HG02678 (cell line): Measurements from ENCODE around the gene ENO2.

Source experiments
- ATAC-seq: cut with Tn5 transposase; IDR thresholded peaks from one replicate; pipeline ENCODE4 v1.9.1; 2021; ENCODE audit warnings: mild to moderate bottlenecking, moderate library complexity; ENCODE audit not compliant: unreplicated experiment

ENO2 gene

DNA sequence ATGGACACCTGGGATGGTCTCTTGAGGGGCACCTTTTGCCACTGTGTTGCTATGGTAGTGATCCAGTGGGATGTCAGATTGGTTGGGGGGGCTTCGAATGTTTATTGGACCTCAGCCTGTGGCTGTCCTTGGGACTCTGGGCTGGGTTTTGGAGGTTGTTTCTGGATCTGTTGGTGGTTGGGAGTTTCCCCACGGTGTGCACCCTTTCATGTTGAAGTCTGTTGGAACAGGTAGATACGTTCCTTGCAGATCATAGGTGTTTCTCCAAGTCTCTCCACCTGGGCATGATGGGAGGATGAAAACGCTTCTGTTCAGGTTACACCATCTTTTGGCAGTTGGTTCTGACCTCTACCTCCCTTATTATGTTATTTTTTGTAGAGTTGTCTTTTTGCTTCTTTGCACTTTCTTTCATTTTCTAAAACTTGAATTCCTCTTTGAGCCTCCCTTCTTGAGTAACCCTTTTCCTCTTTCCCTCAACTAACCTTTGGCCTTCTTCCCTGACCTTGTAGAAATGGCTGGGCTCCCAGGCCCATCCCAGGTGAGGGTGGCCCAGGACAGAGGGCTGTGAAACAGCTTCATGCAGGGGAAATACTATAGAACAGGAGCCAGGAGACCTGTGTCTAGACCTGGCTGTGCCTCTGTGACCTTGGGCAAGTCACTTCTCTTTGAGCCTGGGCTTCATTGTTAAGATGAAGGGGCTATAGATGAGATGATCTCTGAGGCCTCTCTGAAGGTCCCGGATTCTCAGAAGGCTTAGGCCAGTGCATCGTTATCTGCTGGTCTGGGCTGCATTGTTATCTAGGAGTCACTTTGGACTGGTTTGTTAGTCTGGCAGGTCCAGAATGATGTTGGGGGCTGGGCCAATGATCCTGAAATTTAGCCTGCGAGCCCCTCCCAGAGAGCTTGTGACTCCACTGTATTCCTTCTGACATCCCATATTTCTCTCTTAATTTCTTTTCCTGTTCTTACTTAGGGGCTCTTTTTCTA lies 15.4 kb downstream of the ENO2 start:
- ATAC-seq, result no peak

DNA sequence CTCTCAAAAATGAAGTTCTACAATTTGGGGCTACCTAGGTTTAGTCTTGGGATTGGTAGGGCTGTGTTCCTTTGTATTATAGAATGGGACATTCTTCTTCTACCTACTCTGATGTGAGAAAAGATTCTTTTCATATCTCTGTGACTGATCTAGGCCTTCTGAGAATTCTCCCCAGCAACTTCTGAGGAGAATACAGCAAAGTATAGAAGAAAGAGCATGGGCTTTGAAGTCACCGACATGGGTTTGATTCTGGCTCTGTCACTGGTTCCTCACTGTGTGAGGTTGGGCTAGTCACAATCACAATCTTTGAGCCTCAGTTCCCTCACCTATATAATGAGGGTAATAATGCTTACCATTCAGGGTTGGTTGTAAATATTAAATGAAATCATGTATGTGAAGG lies 18.4 kb downstream of the ENO2 start:
- no peak for ATAC-seq

DNA sequence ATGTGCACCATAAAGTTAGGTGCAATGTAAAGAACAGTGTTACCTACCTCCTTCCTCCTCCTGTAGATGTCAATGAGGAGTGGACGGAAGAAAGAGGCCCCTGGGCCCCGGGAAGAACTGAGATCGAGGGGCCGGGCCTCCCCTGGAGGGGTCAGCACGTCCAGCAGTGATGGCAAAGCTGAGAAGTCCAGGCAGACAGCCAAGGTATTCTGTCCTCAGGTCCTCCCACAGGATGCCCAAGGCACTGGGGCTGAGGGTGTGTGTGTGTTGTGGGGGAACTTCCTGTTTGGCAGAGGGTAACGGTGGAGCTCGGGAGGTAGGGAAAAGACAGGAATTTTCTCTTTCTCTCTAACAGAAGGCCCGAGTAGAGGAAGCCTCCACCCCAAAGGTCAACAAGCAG lies 19.7 kb downstream of the ENO2 start:
- ATAC-seq, result no peak

DNA sequence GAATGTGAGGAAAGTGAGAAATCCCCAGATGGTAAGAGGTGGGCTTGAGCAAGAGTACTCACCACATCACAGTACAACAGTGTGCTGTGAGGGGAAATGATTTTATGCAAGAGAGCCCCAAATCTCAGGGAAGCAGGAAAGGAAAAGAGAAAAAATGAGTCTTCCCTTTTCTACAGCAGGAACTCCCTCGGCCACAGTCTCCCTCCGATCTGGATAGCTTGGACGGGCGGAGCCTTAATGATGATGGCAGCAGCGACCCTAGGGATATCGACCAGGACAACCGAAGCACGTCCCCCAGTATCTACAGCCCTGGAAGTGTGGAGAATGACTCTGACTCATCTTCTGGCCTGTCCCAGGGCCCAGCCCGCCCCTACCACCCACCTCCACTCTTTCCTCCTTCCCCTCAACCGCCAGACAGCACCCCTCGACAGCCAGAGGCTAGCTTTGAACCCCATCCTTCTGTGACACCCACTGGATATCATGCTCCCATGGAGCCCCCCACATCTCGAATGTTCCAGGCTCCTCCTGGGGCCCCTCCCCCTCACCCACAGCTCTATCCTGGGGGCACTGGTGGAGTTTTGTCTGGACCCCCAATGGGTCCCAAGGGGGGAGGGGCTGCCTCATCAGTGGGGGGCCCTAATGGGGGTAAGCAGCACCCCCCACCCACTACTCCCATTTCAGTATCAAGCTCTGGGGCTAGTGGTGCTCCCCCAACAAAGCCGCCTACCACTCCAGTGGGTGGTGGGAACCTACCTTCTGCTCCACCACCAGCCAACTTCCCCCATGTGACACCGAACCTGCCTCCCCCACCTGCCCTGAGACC lies 21.2 kb downstream of the ENO2 start:
- ATAC-seq, result no peak

DNA sequence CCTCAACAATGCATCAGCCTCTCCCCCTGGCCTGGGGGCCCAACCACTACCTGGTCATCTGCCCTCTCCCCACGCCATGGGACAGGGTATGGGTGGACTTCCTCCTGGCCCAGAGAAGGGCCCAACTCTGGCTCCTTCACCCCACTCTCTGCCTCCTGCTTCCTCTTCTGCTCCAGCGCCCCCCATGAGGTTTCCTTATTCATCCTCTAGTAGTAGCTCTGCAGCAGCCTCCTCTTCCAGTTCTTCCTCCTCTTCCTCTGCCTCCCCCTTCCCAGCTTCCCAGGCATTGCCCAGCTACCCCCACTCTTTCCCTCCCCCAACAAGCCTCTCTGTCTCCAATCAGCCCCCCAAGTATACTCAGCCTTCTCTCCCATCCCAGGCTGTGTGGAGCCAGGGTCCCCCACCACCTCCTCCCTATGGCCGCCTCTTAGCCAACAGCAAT lies 21.8 kb downstream of the ENO2 start:
- ATAC-seq, result no peak

DNA sequence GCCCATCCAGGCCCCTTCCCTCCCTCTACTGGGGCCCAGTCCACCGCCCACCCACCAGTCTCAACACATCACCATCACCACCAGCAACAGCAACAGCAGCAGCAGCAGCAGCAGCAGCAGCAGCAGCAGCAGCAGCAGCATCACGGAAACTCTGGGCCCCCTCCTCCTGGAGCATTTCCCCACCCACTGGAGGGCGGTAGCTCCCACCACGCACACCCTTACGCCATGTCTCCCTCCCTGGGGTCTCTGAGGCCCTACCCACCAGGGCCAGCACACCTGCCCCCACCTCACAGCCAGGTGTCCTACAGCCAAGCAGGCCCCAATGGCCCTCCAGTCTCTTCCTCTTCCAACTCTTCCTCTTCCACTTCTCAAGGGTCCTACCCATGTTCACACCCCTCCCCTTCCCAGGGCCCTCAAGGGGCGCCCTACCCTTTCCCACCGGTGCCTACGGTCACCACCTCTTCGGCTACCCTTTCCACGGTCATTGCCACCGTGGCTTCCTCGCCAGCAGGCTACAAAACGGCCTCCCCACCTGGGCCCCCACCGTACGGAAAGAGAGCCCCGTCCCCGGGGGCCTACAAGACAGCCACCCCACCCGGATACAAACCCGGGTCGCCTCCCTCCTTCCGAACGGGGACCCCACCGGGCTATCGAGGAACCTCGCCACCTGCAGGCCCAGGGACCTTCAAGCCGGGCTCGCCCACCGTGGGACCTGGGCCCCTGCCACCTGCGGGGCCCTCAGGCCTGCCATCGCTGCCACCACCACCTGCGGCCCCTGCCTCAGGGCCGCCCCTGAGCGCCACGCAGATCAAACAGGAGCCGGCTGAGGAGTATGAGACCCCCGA lies 22.5 kb downstream of the ENO2 start:
- peak; percentile 1 for ATAC-seq

DNA sequence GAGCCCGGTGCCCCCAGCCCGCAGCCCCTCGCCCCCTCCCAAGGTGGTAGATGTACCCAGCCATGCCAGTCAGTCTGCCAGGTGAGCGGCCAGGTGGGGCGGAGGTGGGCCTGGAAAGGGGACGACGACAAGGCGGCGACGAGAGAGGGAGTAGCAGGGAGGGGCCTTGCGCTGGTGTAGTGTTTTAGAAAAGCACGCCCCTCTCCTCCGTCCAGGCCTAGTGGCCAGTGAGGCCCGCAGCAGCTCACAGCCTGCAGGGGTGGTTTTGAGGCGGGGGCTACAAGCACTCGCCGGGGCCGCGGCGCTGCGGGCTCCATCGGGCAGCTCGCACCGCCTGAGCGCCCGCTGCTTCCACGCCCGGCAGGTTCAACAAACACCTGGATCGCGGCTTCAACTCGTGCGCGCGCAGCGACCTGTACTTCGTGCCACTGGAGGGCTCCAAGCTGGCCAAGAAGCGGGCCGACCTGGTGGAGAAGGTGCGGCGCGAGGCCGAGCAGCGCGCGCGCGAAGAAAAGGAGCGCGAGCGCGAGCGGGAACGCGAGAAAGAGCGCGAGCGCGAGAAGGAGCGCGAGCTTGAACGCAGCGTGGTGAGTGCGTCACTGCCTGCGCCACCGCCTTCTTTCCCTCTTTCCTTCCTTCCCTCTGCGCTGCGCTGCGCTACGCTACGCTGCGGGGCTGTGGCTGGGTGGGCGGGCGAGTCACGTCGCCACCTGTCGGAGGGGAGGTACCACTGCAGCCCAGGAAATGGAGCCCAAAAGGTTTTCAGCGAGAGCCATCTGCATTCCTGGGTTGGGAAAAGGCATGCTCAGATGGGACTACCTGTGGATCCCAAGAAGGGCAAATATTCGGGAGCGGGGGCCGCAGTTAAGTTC lies 23.3 kb downstream of the ENO2 start:
- peak; percentile 91 for ATAC-seq

DNA sequence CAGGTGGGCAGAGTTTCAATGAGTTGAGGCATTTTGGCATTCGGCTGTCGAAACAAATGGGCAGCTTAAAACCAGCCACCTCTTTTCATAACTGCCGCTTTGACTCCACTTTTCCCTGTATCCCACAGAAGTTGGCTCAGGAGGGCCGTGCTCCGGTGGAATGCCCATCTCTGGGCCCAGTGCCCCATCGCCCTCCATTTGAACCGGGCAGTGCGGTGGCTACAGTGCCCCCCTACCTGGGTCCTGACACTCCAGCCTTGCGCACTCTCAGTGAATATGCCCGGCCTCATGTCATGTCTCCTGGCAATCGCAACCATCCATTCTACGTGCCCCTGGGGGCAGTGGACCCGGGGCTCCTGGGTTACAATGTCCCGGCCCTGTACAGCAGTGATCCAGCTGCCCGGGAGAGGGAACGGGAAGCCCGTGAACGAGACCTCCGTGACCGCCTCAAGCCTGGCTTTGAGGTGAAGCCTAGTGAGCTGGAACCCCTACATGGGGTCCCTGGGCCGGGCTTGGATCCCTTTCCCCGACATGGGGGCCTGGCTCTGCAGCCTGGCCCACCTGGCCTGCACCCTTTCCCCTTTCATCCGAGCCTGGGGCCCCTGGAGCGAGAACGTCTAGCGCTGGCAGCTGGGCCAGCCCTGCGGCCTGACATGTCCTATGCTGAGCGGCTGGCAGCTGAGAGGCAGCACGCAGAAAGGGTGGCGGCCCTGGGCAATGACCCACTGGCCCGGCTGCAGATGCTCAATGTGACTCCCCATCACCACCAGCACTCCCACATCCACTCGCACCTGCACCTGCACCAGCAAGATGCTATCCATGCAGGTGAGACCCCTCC lies 24.2 kb downstream of the ENO2 start:
- no peak for ATAC-seq

DNA sequence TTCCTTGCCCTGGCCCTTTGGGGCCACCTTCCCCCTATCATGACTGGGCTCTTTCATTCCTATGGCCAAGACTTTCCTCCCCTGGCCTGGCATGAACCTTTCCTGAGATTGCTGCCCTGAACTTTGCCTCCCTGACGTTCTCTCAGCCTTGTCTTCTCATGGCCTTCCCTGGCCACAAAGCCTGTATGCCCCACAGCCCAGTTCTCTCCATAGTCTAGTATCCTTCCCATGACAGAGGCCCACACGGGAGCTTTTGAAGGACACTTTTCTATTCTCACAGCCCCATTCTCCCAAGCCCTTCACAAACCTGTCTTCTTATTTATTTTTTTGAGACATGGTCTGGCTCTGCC lies 24.8 kb downstream of the ENO2 start:
- ATAC-seq, result no peak

DNA sequence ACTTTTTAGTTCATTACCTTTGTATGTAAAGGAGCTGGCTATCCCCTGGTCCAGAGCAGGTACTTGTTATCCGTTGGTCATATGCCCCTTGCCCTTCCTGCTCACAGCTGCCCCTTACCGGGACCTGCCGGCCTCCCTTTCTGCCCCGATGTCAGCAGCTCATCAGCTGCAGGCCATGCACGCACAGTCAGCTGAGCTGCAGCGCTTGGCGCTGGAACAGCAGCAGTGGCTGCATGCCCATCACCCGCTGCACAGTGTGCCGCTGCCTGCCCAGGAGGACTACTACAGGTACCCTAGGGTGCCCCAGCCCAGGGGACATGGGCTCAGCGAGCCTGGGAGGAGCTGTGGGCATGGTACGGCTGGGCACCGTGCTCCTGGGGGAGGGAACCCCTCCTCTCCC lies 26.9 kb downstream of the ENO2 start:
- ATAC-seq, result no peak

DNA sequence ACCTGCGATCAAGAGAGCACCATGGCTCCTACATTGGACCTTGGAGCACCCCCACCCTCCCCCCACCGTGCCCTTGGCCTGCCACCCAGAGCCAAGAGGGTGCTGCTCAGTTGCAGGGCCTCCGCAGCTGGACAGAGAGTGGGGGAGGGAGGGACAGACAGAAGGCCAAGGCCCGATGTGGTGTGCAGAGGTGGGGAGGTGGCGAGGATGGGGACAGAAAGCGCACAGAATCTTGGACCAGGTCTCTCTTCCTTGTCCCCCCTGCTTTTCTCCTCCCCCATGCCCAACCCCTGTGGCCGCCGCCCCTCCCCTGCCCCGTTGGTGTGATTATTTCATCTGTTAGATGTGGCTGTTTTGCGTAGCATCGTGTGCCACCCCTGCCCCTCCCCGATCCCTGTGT lies 27.4 kb downstream of the ENO2 start:
- ATAC-seq, result no peak

DNA sequence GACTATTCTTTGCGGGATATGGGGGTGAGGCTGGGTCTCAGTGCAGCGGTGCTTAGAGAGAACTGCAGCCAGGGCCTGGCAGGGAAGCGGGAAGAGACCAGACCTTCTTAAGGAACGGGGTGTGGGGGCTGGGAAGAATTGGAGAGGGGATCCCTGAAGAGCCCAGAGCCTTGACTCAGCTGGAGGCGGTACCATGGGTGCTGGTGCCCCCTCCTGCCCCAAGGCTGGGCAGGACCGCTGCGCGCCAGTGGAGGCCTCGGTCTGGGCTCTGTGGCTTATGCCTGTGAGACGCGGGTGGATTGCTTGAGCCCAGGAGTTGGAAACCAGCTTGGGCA lies 27.9 kb downstream of the ENO2 start:
- ATAC-seq, result no peak

DNA sequence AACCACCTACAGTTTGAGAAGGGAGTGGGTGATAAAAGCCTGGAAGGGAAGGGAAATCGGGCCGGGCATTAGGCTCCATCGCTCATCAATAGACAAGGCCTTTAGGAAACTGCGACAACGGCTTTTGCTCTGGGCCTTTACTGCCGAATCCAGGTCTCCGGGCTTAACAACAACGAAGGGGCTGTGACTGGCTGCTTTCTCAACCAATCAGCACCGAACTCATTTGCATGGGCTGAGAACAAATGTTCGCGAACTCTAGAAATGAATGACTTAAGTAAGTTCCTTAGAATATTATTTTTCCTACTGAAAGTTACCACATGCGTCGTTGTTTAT lies 29.0 kb downstream of the ENO2 start:
- peak; percentile 31 for ATAC-seq

DNA sequence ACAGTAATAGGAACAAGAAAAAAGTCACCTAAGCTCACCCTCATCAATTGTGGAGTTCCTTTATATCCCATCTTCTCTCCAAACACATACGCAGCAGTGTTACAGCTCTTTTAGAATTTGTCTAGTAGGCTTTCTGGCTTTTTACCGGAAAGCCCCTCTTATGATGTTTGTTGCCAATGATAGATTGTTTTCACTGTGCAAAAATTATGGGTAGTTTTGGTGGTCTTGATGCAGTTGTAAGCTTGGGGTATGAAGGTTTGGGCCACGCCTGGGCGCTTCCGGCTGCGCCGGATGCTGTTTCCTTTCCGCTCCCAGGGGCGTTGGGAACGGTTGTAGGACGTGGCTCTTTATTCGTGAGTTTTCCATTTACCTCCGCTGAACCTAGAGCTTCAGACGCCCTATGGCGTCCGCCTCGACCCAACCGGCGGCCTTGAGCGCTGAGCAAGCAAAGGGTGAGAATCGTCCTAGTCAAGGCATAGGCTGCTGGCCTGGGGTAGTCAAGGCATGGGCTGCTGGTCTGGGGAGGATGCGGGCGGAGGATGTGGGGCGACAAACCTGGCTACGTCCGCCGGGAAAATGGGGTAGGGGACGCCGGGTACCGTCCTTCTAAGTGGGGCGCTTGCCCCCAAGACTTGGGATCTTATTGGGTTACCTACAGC lies 29.5 kb downstream of the ENO2 start, which contains the start of the genes C12orf57 and RNU7-1:
Gene C12orf57 (plus strand): TSS at position 301 of the 659 bp plus-strand sequence. CDS start 100 bp downstream, at position 401.
Gene RNU7-1 (plus strand): TSS at position 95 of the 659 bp plus-strand sequence.
- ATAC-seq, result peak; percentile 34

DNA sequence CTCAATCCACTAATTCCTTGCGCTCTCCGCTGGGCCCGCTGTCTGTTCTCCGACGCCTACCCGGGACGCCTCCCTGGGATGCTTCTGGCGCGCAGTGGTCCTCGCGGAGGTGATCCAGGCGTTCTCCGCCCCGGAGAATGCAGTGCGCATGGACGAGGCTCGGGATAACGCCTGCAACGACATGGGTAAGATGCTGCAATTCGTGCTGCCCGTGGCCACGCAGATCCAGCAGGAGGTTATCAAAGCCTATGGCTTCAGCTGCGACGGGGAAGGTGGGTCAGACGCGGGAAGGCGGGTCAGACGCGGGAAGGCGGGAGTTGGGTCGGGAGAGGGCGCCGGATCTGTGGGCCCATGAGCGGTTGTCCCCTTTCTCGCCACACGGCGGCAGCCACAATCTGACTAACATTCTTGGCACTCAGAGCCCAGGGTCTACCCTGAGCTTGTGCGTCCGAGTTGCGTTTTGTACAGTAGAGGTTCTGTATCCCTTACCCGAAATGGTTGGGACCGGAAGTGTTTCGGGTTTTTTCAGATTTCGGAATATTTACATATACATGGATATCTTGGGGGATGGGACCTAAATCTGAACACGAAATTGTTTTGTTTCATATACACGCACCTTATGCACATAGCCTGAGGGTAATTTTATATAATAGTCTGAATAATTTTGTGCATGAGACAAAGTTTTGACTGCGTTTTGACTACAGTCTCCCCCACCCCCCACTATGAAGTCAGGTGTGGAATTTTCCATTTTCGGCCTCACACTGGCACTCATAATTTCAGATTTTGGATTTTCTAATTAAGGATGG lies 30.2 kb downstream of the ENO2 start:
- peak; percentile 45 for ATAC-seq

DNA sequence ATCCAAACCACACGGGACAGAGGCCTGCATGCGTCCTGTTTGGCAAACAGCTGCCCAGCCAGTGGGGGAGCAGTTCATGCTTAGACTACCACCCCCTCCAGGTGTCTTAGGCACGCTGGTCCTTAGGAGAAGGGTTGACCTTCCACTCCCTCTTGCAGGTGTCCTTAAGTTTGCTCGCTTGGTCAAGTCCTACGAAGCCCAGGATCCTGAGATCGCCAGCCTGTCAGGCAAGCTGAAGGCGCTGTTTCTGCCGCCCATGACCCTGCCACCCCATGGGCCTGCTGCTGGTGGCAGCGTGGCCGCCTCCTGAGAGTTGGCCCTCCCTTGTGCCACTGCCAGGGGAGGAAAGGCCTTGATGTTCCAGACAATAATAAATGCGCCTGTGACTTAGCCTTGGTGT lies 31.2 kb downstream of the ENO2 start:
- ATAC-seq, result no peak

DNA sequence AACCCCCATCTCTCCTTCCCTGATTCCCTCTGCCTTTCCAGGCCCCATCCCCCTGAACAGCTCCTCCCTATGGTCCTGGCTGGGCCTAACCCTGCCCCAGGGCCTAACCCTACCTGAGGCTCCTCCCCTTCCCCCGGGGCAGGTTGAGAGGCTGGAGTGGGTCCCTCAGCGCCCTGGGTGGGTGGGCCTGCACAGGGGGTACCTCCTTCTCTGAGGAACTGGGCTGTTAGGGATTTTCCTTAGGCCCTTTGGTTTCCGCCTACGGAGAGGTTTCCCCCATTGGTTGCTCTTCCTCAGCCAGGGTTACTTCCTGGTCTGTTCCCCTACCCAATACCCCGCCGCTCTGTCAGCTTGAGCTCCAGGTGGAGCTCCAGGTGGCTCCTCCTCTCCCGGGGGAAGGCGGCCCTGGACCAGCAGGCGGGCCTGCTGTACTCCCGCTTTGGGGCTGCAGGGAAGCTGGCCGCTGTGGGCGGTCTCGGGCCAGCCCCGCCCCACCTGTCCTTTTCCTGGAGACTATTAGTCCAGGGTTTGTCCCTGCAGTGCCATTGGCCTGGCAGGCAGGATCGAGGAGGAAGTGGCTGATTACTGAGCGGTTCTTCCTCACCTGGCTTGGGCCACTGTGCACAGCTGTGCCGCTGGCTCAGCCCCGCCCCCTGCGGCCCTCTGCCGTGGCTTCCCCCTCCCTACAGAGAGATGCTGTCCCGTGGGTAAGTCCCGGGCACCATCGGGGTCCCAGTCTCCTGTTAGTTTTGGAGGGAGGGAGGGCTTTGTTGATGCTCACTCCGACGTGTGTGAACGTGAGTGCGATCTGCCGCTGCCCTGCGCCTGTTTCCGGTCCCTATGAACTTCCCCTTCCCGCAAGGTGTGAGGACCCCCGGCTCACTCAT lies 31.9 kb downstream of the ENO2 start:
- ATAC-seq, result no peak
